GM18867 (cell line): ENCODE measurements around the gene CD160.
"Not testable (repeated sequence)": the region's sequence is repeated elsewhere in the genome, so short reads cannot be mapped to it uniquely, and the experiment has no call there.

ENCODE experiments used
- ATAC-seq: cut with Tn5 transposase; IDR thresholded peaks from one replicate; pipeline ENCODE4 v1.9.1; 2021; ENCODE audit warnings: mild to moderate bottlenecking, moderate library complexity; ENCODE audit not compliant: unreplicated experiment

The CD160 gene

GRCh38 chr1:145708063-145708462, 11.2 kb upstream of the CD160 start:
- peak; percentile 47 for ATAC-seq

- no peak for ATAC-seq
These were observed 8.8 kb upstream of the CD160 start for GRCh38 chr1:145710291-145711027.

GRCh38 chr1:145711213-145711651, 8.1 kb upstream of the CD160 start:
- ATAC-seq: no peak

GRCh38 chr1:145714524-145715111, 4.7 kb upstream of the CD160 start:
- no peak for ATAC-seq

GRCh38 chr1:145716641-145717345, 2.5 kb upstream of the CD160 start:
- ATAC-seq: no peak

GRCh38 chr1:145717833-145718232, 1.5 kb upstream of the CD160 start:
- ATAC-seq: no peak

- ATAC-seq: not testable (repeated sequence)
These were observed 834 bp upstream of the CD160 start for GRCh38 chr1:145718465-145718864.

GRCh38 chr1:145720556-145720877, 1.2 kb downstream of the CD160 start:
- ATAC-seq: no peak

- peak; percentile 77 for ATAC-seq
These were observed 1.8 kb downstream of the CD160 start for GRCh38 chr1:145720878-145721671.

- ATAC-seq: not testable (repeated sequence)
These were observed 6.9 kb downstream of the CD160 start for GRCh38 chr1:145726193-145726592.

GRCh38 chr1:145729196-145729595, 9.9 kb downstream of the CD160 start:
- no peak for ATAC-seq

- no peak for ATAC-seq
These were observed 10.6 kb downstream of the CD160 start for GRCh38 chr1:145729666-145730436.

- no peak for ATAC-seq
These were observed 11.2 kb downstream of the CD160 start for GRCh38 chr1:145730467-145730866.

- ATAC-seq: no peak
These were observed 11.6 kb downstream of the CD160 start for GRCh38 chr1:145730900-145731299.

GRCh38 chr1:145736191-145736590, 16.9 kb downstream of the CD160 start:
- no peak for ATAC-seq

GRCh38 chr1:145740269-145740668, 21.0 kb downstream of the CD160 start:
- no peak for ATAC-seq

- no peak for ATAC-seq
These were observed 28.3 kb downstream of the CD160 start for GRCh38 chr1:145747398-145748247.

- no peak for ATAC-seq
These were observed 31.1 kb downstream of the CD160 start for GRCh38 chr1:145750426-145750825.

GRCh38 chr1:145751491-145752037, 32.3 kb downstream of the CD160 start:
- ATAC-seq: no peak
